ENCODE data around the gene MYH9. TPM values are rescaled to one million over a fixed set of nuclear protein-coding genes. Genes with fewer than 3 reads are reported as not detected.
"Not testable (repeated sequence)": the region's sequence is repeated elsewhere in the genome, so short reads cannot be mapped to it uniquely, and the experiment has no call there.

The MYH9 gene
- total RNA-seq (2014; rRNA removed; shearing (Covaris generic)) = 96.8 and 105 TPM in 2 replicates
- polyA plus RNA-seq (2014; cell fraction: nucleus; rRNA removed) = 63.4 and 76.4 TPM in 2 replicates

- peak; percentile 98 for DNase-seq (ENCODE audit: extremely low read depth, low read depth)
Measured at GRCh38 chr22:36387959-36388726, at the start of gene MYH9. Gene MYH9, minus strand, starts transcription at chr22:36387967. Its CDS starts 38,731 bp downstream, at chr22:36349236.

GRCh38 chr22:36435516-36436415, 48.0 kb upstream of the MYH9 start:
- no peak for DNase-seq (ENCODE audit: extremely low read depth, low read depth)

- no peak for DNase-seq (ENCODE audit: extremely low read depth, low read depth)
Measured at GRCh38 chr22:36433318-36434231, 45.8 kb upstream of the MYH9 start.

GRCh38 chr22:36432592-36433317, 45.0 kb upstream of the MYH9 start:
- DNase-seq (ENCODE audit: extremely low read depth, low read depth) = no peak

GRCh38 chr22:36431977-36432376, 44.2 kb upstream of the MYH9 start:
- no peak for DNase-seq (ENCODE audit: extremely low read depth, low read depth)

- no peak for DNase-seq (ENCODE audit: extremely low read depth, low read depth)
Measured at GRCh38 chr22:36430863-36431262, 43.1 kb upstream of the MYH9 start.

- DNase-seq (ENCODE audit: extremely low read depth, low read depth) = not testable (repeated sequence)
Measured at GRCh38 chr22:36427952-36428351, 40.2 kb upstream of the MYH9 start.

GRCh38 chr22:36425977-36426523, 38.3 kb upstream of the MYH9 start:
- no peak for DNase-seq (ENCODE audit: extremely low read depth, low read depth)

GRCh38 chr22:36424901-36425579, 37.3 kb upstream of the MYH9 start:
- no peak for DNase-seq (ENCODE audit: extremely low read depth, low read depth)

- not testable (repeated sequence) for DNase-seq (ENCODE audit: extremely low read depth, low read depth)
Measured at GRCh38 chr22:36424466-36424865, 36.7 kb upstream of the MYH9 start.

- DNase-seq (ENCODE audit: extremely low read depth, low read depth) = no peak
Measured at GRCh38 chr22:36423461-36424404, 36.0 kb upstream of the MYH9 start.

GRCh38 chr22:36422287-36423014, 34.7 kb upstream of the MYH9 start:
- DNase-seq (ENCODE audit: extremely low read depth, low read depth) = no peak

GRCh38 chr22:36419912-36420882, 32.4 kb upstream of the MYH9 start:
- no peak for DNase-seq (ENCODE audit: extremely low read depth, low read depth)

GRCh38 chr22:36419177-36419911, 31.6 kb upstream of the MYH9 start:
- DNase-seq (ENCODE audit: extremely low read depth, low read depth) = no peak

GRCh38 chr22:36417281-36417686, 29.5 kb upstream of the MYH9 start:
- no peak for DNase-seq (ENCODE audit: extremely low read depth, low read depth)
